ENCODE measurements around the gene RDH14. TPM values are rescaled to one million over a fixed set of nuclear protein-coding genes. Genes with fewer than 3 reads are reported as not detected.

RDH14 gene
- total RNA-seq, 1 donor from 2014 or later: 19.8 TPM

DNA sequence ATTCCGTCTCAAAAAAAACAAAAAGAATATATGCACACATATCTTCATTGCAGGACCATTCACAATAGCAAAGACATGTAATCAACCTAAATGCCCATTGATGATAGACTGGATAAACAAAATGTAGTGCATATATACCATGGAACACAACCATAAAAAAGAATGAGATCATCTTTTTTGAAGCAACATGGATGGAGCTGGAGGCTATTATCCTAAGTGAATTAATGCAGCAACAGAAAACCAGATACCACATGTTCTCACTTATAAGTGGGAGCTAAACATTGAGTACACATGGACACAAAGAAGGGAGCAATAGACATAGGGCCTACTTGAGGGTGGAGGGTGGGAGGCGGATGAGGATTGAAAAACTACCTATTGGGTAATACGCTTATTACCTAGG lies 20.2 kb upstream of the RDH14 start:
- ATAC-seq (no peak), DNase-seq (ENCODE audit: low spot score) (no peak)
- intact Hi-C loops (cut with DNase I): no loop called here

GRCh38 chr2:18578033-18578432 lies 17.6 kb upstream of the RDH14 start:
- intact Hi-C loops (cut with DNase I): no loop called here
- DNase-seq (ENCODE audit: low spot score) (no peak), ATAC-seq (no peak)

GRCh38 chr2:18566145-18566769 lies 5.8 kb upstream of the RDH14 start:
- DNase-seq (ENCODE audit: low spot score) (no peak), ATAC-seq (no peak)
- intact Hi-C loops (cut with DNase I): no loop called here

GRCh38 chr2:18560797-18561085 lies 288 bp upstream of the RDH14 start:
- intact Hi-C loops (cut with DNase I): no loop called here
- DNase-seq (ENCODE audit: low spot score) (no peak), ATAC-seq (no peak)

GRCh38 chr2:18559531-18560030 lies 872 bp downstream of the RDH14 start:
- no peak for ATAC-seq
- intact Hi-C loops (cut with DNase I): no loop called here
- DNase-seq (ENCODE audit: low spot score): no peak

- DNase-seq (ENCODE audit: low spot score): no peak
- intact Hi-C loops (cut with DNase I): no loop called here
- no peak for ATAC-seq
Measured at GRCh38 chr2:18558458-18558857, 2.0 kb downstream of the RDH14 start.

DNA sequence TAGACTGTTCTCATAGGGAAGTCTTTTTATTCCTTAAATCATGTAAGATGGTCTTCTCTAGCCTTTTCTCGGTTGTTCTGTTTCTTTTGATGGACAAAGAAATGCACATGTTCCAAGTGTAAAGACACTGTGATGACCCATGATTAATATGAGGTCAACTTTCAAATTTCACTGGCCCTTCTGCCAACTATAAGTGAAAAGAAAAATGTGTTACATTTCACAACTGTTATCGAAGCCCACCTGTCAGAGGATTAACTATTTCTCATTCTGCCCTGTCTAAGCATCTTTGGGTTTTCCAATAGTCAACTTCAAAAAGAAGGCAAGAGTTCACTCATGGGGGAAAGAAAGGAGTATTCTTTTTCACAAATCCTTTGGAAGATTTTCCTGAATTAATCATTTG lies 3.3 kb downstream of the RDH14 start:
- no peak for ATAC-seq
- no peak for DNase-seq (ENCODE audit: low spot score)
- intact Hi-C loops (cut with DNase I): no loop called here

DNA sequence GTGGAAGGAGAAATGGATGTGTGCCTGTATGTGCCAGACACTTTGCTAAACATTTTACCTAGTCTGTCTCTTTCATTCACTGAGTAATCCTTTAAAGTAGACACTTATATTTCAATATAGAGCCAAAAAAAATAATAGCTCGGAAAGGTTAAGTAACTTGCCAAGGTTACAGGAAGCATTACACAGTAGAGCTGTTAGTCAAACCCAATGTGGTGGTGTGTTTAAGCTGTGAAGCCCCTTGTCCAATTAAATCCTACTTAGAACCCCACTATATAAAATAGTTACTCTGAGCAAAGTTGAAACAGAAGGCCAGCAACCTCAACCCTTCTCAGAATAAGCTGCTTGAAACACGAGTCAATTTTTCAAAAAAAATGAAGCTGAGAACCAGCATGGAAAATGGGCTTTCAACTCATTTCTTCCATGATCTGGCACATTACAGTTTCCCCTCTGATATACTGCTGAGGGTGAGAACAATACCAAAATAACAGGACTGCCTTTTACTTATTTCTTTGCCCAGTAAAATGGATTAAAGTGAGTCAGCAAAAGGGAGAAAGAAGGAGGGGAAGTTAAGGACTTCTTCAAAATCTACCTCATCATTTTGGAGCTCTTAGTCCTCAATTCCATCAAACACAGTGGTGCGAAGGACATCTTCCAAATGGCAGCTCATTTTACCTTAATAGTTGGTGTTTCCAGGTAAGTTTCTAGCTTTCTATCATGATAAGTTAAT lies 7.9 kb downstream of the RDH14 start:
- no peak for ATAC-seq
- DNase-seq (ENCODE audit: low spot score): no peak
- intact Hi-C loops (cut with DNase I): no loop called here

DNA sequence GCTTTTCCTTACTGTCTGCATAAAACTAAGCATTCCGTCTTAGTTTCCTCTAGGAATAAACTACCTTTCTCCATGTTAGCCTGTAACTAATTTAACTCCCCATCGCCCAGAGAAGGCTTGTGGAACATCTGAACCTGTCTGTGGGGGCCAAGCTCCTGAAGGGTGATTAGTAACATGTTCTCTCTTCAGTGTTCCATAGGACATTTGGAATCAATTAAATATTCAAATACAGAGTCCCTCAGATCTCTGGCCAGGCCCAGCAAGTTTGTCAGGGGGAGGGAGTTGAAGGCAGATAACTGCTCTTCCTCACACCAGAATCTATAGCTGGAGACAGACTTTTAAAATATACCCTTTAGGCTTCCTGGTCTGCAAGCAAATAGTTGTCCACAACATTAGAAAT lies 8.8 kb downstream of the RDH14 start:
- ATAC-seq: no peak
- no peak for DNase-seq (ENCODE audit: low spot score)
- intact Hi-C loops (cut with DNase I): no loop called here

DNA sequence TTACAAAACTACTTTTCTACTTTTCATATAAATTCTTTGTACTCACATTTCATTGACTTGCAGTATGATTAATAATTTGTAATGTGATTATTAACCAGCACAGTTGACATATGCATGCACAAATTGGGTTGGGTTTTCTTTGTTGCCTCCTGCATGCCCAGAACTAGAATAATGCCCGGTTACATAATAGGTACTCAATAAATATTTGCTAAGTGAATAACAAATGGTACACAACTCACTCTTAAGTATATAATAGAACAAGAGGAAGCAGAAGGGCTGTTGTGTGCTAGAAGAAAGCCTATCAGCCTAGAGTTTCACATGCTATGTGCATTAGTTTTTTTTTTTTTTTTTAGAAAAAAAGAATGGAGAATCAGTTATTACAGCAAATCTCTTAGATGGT lies 9.3 kb downstream of the RDH14 start:
- intact Hi-C loops (cut with DNase I): no loop called here
- ATAC-seq (no peak), DNase-seq (ENCODE audit: low spot score) (no peak)

GRCh38 chr2:18550433-18550832 lies 10.0 kb downstream of the RDH14 start:
- ATAC-seq: no peak
- DNase-seq (ENCODE audit: low spot score): no peak
- intact Hi-C loops (cut with DNase I): no loop called here

- DNase-seq (ENCODE audit: low spot score) (no peak), ATAC-seq (no peak)
- intact Hi-C loops (cut with DNase I): no loop called here
Measured at GRCh38 chr2:18549083-18549482, 11.4 kb downstream of the RDH14 start.

DNA sequence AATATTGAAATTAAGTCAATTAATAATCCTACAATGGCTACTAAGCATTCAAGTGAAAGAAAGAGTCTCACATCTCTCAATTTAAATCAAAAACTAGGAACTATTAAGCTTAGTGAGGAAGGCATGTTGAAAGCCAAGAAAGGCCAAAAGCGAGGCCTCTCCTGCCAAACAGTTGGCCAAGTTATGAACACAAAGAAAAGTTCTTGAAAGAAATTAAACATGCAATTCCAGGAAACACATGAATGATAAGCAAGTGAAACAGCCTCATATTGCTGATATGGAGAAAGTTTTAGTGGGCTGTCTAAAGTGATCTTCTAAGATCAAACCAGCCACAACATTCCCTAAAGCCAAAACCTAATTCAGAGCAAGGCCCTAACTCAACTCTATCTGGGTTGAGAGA lies 11.8 kb downstream of the RDH14 start:
- DNase-seq (ENCODE audit: low spot score) (no peak), ATAC-seq (no peak)

DNA sequence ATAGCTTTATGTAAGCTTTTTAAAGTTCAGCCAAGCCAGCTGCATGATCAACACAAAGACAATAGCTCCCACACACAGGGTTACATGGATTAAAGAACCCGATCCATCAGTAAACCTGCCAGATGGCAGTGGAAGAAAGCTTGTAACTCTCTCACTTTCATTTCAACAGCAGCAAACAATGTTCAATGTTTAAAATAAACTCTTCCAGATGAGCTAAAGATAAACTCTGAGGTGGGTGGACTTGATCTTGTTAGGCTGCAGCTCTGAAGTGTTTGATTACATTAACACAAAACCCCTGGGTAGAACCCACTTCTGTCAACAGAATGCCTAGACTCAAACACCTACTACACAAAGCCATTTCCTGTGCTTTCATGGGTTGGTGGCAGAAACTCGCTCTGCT lies 13.9 kb downstream of the RDH14 start:
- ATAC-seq (no peak), DNase-seq (ENCODE audit: low spot score) (no peak)
- intact Hi-C loops (cut with DNase I): no loop called here

More for the DNA sequence above, 11.8 kb downstream of the RDH14 start:
- intact Hi-C loops (cut with DNase I): no loop called here

- intact Hi-C loops (cut with DNase I): no loop called here
- DNase-seq (ENCODE audit: low spot score): no peak
- no peak for ATAC-seq
Measured at GRCh38 chr2:18545384-18545783, 15.1 kb downstream of the RDH14 start.

GRCh38 chr2:18544171-18544570 lies 16.3 kb downstream of the RDH14 start:
- intact Hi-C loops (cut with DNase I): loop anchor here (5.0 kb wide), 1 partner anchor 453 kb away; no protein-coding TSS in a partner anchor

DNA sequence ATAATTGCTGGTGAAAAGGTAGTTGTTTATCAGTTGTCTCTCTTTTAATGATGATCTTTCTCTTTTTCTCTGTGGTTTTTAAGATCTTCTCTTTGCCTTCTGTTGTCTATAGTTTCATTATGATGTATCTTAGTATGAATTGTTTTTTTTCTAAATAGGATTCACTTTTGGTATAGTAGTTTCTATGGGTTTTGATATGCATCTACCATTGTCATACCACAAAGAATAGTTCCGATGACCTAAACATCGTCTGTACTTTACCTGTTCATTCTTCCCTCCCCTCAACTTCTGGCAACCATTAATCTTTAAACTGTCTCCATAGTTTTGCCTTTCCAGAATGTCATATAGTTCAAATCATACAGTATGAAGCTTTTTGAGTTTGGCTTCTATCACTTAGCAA lies 19.6 kb downstream of the RDH14 start:
- no peak for ATAC-seq
- intact Hi-C loops (cut with DNase I): loop anchor here (5.0 kb wide), 1 partner anchor 456 kb away; no protein-coding TSS in a partner anchor
- no peak for DNase-seq (ENCODE audit: low spot score)

More at GRCh38 chr2:18544171-18544570, 16.3 kb downstream of the RDH14 start:
- ATAC-seq (no peak), DNase-seq (ENCODE audit: low spot score) (no peak)

- intact Hi-C loops (cut with DNase I): no loop called here
- ATAC-seq (no peak), DNase-seq (ENCODE audit: low spot score) (no peak)
Measured at GRCh38 chr2:18536697-18537096, 23.8 kb downstream of the RDH14 start.

DNA sequence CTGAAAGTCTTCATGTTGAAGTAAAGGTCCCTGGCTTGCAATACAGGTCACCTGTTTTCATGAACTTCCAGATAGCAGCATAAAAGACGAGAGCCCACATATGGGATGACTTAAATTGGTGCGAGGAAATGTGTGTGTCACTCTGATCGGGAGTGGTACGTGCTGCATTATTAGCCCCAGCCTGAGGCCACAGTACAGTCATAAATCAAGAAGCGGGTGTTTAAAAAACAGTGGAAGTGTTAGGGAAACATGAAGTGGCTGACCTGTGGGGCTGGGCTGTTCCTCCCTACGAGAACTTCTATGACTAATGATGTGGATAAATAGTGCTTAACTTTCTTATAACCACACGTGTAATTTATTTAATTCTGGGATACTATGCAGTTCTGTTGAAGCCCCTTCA lies 24.4 kb downstream of the RDH14 start:
- DNase-seq (ENCODE audit: low spot score) (no peak), ATAC-seq (no peak)
- intact Hi-C loops (cut with DNase I): no loop called here

- no peak for DNase-seq (ENCODE audit: low spot score)
- intact Hi-C loops (cut with DNase I): no loop called here
- ATAC-seq: no peak
Measured at GRCh38 chr2:18531194-18531593, 29.3 kb downstream of the RDH14 start.

DNA sequence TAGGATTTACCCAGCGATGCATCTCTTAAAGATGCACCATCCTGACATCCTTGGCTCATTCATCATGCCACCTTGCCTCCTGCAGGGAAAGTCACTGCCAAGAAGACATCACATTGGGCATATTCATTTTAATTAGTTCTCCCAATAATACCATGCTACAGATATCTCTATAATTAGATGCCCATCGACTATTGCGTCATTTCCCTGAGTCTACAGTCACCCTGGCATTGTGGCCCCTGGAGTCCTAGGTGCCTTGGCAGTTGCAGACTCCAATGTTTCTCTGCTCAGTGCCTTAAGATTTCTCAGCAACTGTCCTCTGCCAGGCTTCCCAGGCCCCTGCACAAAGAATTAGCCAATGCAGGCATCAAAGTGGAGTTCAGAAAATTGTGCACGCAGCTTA lies 32.6 kb downstream of the RDH14 start:
- no peak for DNase-seq (ENCODE audit: low spot score)
- no peak for ATAC-seq
- intact Hi-C loops (cut with DNase I): no loop called here
